Measurements from ENCODE around the gene ABCA1.

ABCA1 gene

GRCh38 chr9:104800068-104800785 lies 127.7 kb downstream of the ABCA1 start:
- Histone ChIP-seq H3K4me1 (no peaks in the 10 kb centered on the region), H3K9me3 (no peaks in the 10 kb centered on the region), H3K36me3 (peaks cover 93 to 99% (median 97%) of the 10 kb centered on the region in 3 donors), H3K27ac (no peak overlapping the region), H3K27me3 (no peaks in the 10 kb centered on the region), H3K4me3 (no peak overlapping the region)
- no peak for TF ChIP-seq CTCF (IDR thresholded peaks at IDR 0.05)
- no peak for DNase-seq
- intact Hi-C loops (cut with DNase I; ENCODE audit: low total_unique reads): no loop called here

GRCh38 chr9:104798209-104798995 lies 129.6 kb downstream of the ABCA1 start:
- Histone ChIP-seq H3K36me3 (peaks cover 93 to 99% (median 94%) of the 10 kb centered on the region in 3 donors), H3K9me3 (no peaks in the 10 kb centered on the region), H3K4me1 (no peaks in the 10 kb centered on the region), H3K4me3 (no peak overlapping the region), H3K27me3 (no peaks in the 10 kb centered on the region), H3K27ac (no peak overlapping the region)
- intact Hi-C loops (cut with DNase I; ENCODE audit: low total_unique reads): no loop called here
- no peak for TF ChIP-seq CTCF (IDR thresholded peaks at IDR 0.05)
- DNase-seq: no peak

GRCh38 chr9:104795857-104796256 lies 132.1 kb downstream of the ABCA1 start:
- Histone ChIP-seq H3K4me3 (no peak overlapping the region), H3K27me3 (no peaks in the 10 kb centered on the region), H3K9me3 (no peaks in the 10 kb centered on the region), H3K36me3 (peaks cover 92 to 99% (median 94%) of the 10 kb centered on the region in 3 donors), H3K27ac (no peak overlapping the region), H3K4me1 (no peaks in the 10 kb centered on the region)
- no peak for TF ChIP-seq CTCF (IDR thresholded peaks at IDR 0.05)
- no peak for DNase-seq
- intact Hi-C loops (cut with DNase I; ENCODE audit: low total_unique reads): no loop called here

GRCh38 chr9:104795082-104795481 lies 132.9 kb downstream of the ABCA1 start:
- no peak overlapping the region for H3K4me3 ChIP-seq
- DNase-seq: peak in 1 of 2 donors; percentile 39
- H3K4me1 ChIP-seq: no peaks in the 10 kb centered on the region
- no peak for TF ChIP-seq CTCF (IDR thresholded peaks at IDR 0.05)
- H3K27me3 ChIP-seq: no peaks in the 10 kb centered on the region
- intact Hi-C loops (cut with DNase I; ENCODE audit: low total_unique reads): no loop called here
- no peaks in the 10 kb centered on the region for H3K9me3 ChIP-seq
- no peak overlapping the region for H3K27ac ChIP-seq
- peaks cover 92 to 99% (median 94%) of the 10 kb centered on the region in 3 donors for H3K36me3 ChIP-seq

GRCh38 chr9:104794070-104794469 lies 133.9 kb downstream of the ABCA1 start:
- H3K27me3 ChIP-seq: no peaks in the 10 kb centered on the region
- H3K9me3 ChIP-seq: no peaks in the 10 kb centered on the region
- TF ChIP-seq CTCF (IDR thresholded peaks at IDR 0.05): no peak
- no peak for DNase-seq
- H3K4me1 ChIP-seq: no peaks in the 10 kb centered on the region
- peaks cover 95 to 100% (median 97%) of the 10 kb centered on the region in 3 donors for H3K36me3 ChIP-seq
- intact Hi-C loops (cut with DNase I; ENCODE audit: low total_unique reads): no loop called here
- H3K4me3 ChIP-seq: no peak overlapping the region
- H3K27ac ChIP-seq: no peak overlapping the region
